GM12878 (cell line): ENCODE measurements around the gene KLHL3. TPM values are rescaled to one million over a fixed set of nuclear protein-coding genes. Genes with fewer than 3 reads are reported as not detected.

Experiments used
- ATAC-seq: fragments of 200-7000 bp; cut with Tn5 transposase; 3 replicates; pipeline ENCODE4 v1.9.1; 2020; ENCODE audit warnings: mild to moderate bottlenecking, moderate library complexity
- BruUV-seq: library from RNA; stranded (reverse); fragments of 400-500 nt; replicated peaks from 2 replicates; lab custom pipeline; 2021; lab: Mats Ljungman, UMichigan
- CTCF ChIA-PET: fragments of 300-600 bp; sonication (Branson Sonifier 250); formaldehyde crosslinking; extraction: SDS; loops from one replicate; lab custom pipeline; 2021; ENCODE audit warnings: inconsistent platforms; lab: Yijun Ruan, JAX
- POLR2A ChIA-PET: fragments of 350-600 bp; formaldehyde crosslinking; extraction: SDS; loops from one replicate; lab custom pipeline; 2021; ENCODE audit warnings: inconsistent platforms; lab: Charles Lee
- RAD21 ChIA-PET: fragments of 300-600 bp; sonication (Branson Sonifier 250); formaldehyde crosslinking; loops from one replicate; lab custom pipeline; 2023; ENCODE audit warnings: antibody characterized with exemption; ENCODE audit not compliant: unreplicated experiment; lab: Charles Lee
- SMC1A ChIA-PET: fragments of 300-600 bp; sonication (Branson Sonifier 250); formaldehyde crosslinking; loops from one replicate; lab custom pipeline; 2023; ENCODE audit not compliant: unreplicated experiment, uncharacterized antibody; lab: Charles Lee
- DNase-seq: peaks from one replicate; pipeline ENCODE4 v3.0.0-alpha.2; 2011; ENCODE audit warnings: low read depth, low spot score
- FAIRE-seq: peaks from 3 replicates; lab custom pipeline; 2011; peaks lifted over from hg19 to GRCh38; lab: Jason Lieb, UNC
- H2AFZ ChIP-seq: 2 replicates; pipeline ENCODE4 v1.6.0; 2011; ENCODE audit warnings: low read depth, low read length, control low read depth; ENCODE audit not compliant: control insufficient read depth
- H3K27ac ChIP-seq: 2 replicates; pipeline ENCODE4 v1.5.1; 2011; ENCODE audit warnings: control low read depth; ENCODE audit not compliant: control insufficient read depth, insufficient read depth
- H3K27me3 ChIP-seq, 2 experiments: replicated peaks in 1 of 2; 2 replicates each; pipeline versions ENCODE4 v1.6.0 to v1.6.1; 2011; ENCODE audit warnings: low read length in 1 of 2; ENCODE audit not compliant: control insufficient read depth in 2 of 2, insufficient read depth in 2 of 2
- H3K36me3 ChIP-seq, 2 experiments: 2 replicates each; pipeline ENCODE4 v1.5.1; 2011; ENCODE audit warnings: low read length in 1 of 2; ENCODE audit not compliant: control insufficient read depth in 2 of 2, insufficient read depth in 2 of 2
- H3K4me1 ChIP-seq: 2 replicates; pipeline ENCODE4 v1.6.1; 2011; ENCODE audit warnings: mild to moderate bottlenecking, low read length, moderate library complexity, mixed read lengths; ENCODE audit not compliant: control insufficient read depth, insufficient read depth
- H3K4me2 ChIP-seq: 2 replicates; pipeline ENCODE4 v1.6.0; 2011; ENCODE audit warnings: control low read depth; ENCODE audit not compliant: control insufficient read depth, insufficient read depth
- H3K4me3 ChIP-seq: fragments of 200-600 bp; sonication (generic); 2 replicates; pipeline ENCODE4 v1.5.1; 2016
- H3K79me2 ChIP-seq: 2 replicates; pipeline ENCODE4 v1.6.0; 2011; ENCODE audit warnings: low read length; ENCODE audit not compliant: control insufficient read depth, insufficient read depth
- H3K9ac ChIP-seq: 2 replicates; pipeline ENCODE4 v1.8.0; 2011; ENCODE audit warnings: low read length, control low read depth, mixed read lengths; ENCODE audit not compliant: control insufficient read depth, insufficient read depth
- H3K9me3 ChIP-seq: replicated peaks from 3 replicates; pipeline ENCODE4 v1.5.1; 2011; ENCODE audit warnings: mild to moderate bottlenecking, low read length; ENCODE audit not compliant: control insufficient read depth, insufficient read depth
- H4K20me1 ChIP-seq: 2 replicates; pipeline ENCODE4 v1.6.0; 2011; ENCODE audit not compliant: control insufficient read depth, insufficient read depth
- ATF7 ChIP-seq: fragments of 450-650 bp; IDR thresholded peaks from 2 replicates; pipeline ENCODE4 v1.6.1; 2016; ENCODE audit warnings: low read depth, mild to moderate bottlenecking
- CHD1 ChIP-seq: IDR thresholded peaks from 2 replicates; pipeline ENCODE4 v1.6.1; 2012; ENCODE audit warnings: low read depth, low read length, improper control_type of control experiment
- NFXL1 ChIP-seq: fragments of 450-650 bp; IDR thresholded peaks from 2 replicates; pipeline ENCODE4 v1.6.1; 2017; ENCODE audit warnings: antibody characterized with exemption, mild to moderate bottlenecking, borderline replicate concordance
- PML ChIP-seq: IDR thresholded peaks from 2 replicates; pipeline ENCODE4 v1.6.1; 2012; ENCODE audit warnings: low read length, inconsistent platforms
- POLR2A ChIP-seq: IDR thresholded peaks from 2 replicates; pipeline ENCODE4 v1.6.1; 2011; ENCODE audit warnings: low read depth, mild to moderate bottlenecking, low read length
- REST ChIP-seq: IDR thresholded peaks from 2 replicates; pipeline ENCODE4 v1.6.1; 2012; ENCODE audit warnings: mild to moderate bottlenecking, low read depth, low read length
- YY1 ChIP-seq: IDR thresholded peaks from 2 replicates; pipeline ENCODE4 v1.6.1; 2011; ENCODE audit warnings: low read depth, mild to moderate bottlenecking, low read length
- ZBTB4 ChIP-seq: fragments of 450-650 bp; formaldehyde crosslinking; IDR thresholded peaks from 2 replicates; pipeline ENCODE4 v1.4.0; 2022; ENCODE audit warnings: mild to moderate bottlenecking, moderate library complexity
- WGBS: methylation state at CpG from one replicate; pipeline ENCODE4 v1.1.6; 2016; ENCODE audit warnings: low lambda C conversion rate; ENCODE audit not compliant: insufficient replicate concordance, insufficient coverage; ENCODE audit errors: missing lambda C conversion rate; 5-methylcytosine and 5-hydroxymethylcytosine counted together
- in situ Hi-C: fragments of 300-500 bp; cut with MboI; formaldehyde crosslinking; loops from 9 replicates; pipeline ENCODE4 v1.14.3; 2018; ENCODE audit warnings: mixed read lengths
- intact Hi-C: fragments of 100-400 bp; cut with micrococcal nuclease; formaldehyde crosslinking; loops from one replicate; pipeline ENCODE4 v1.14.2; 2022; ENCODE audit not compliant: unreplicated experiment
- polyA plus RNA-seq, 11 experiments: library from polyadenylated mRNA; depleted of rRNA in 4 of 11; unstranded in 6 of 11; stranded (reverse) in 5 of 11; fragments of >200 nt; fragmentation: Nextera tagmentation in 4 of 11; fragmentation: Illumina TruSeq in 1 of 11; extraction: Ambion mirVana in 4 of 11; extraction: Trizol in 1 of 11; gene quantifications; 1 replicate in 1 of 11; 2 replicates in 10 of 11; pipeline versions ENCODE4 v1.2.1 to v1.2.3, GENCODE V29; 2011 to 2016; ENCODE audit warnings: inconsistent platforms in 2 of 11, missing spikeins in 2 of 11, low read depth in 1 of 11
- total RNA-seq, 4 experiments: library from RNA; depleted of rRNA in 3 of 4; stranded (reverse); fragments of >200 nt in 3 of 4; fragmentation: Illumina TruSeq in 1 of 4; extraction: Trizol in 1 of 4; gene quantifications; 2 replicates each; pipeline versions ENCODE4 v1.2.1 to v1.2.3, GENCODE V29; 2013 to 2021

Gene KLHL3
- total and polyA plus RNA-seq, 10 of the 15 experiments (the other 5 are each of a cell fraction or from before 2014, with no cell fraction given): 1.7 to 11.7 (median 5.6) TPM

- intact Hi-C loops: no loop called here
- no peak for DNase-seq
- H3K79me2 ChIP-seq: no peaks in the 10 kb centered on the region
- H3K9ac ChIP-seq: no peak overlapping the region
- no peak overlapping the region for H2AFZ ChIP-seq
- FAIRE-seq: no peak
- no peak overlapping the region for H3K27ac ChIP-seq
- H3K9me3 ChIP-seq: no peaks in the 10 kb centered on the region
- RAD21 ChIA-PET: no interaction called here
- H3K4me3 ChIP-seq: no peak overlapping the region
- TF ChIP-seq REST: peak; percentile 81
- TF ChIP-seq CHD1: no peak
- TF ChIP-seq, all 136 proteins: peak for 1
- Histone ChIP-seq H3K4me1 (no peaks in the 10 kb centered on the region), H3K36me3 (no peaks in the 10 kb centered on the region), H3K4me2 (no peak overlapping the region), H3K27me3 (no peaks in the 10 kb centered on the region; a peak in 1 of 4 replicates), H4K20me1 (no peaks in the 10 kb centered on the region)
- no TSS peak for BruUV-seq
- in situ Hi-C loops: no loop called here
- CTCF ChIA-PET: no interaction called here
- no peak for ATAC-seq
- POLR2A ChIA-PET: no interaction called here
- WGBS: 2% methylated on average over 2 of the region's 2 CpGs
- SMC1A ChIA-PET: interaction anchor here (1.5 kb wide), 1 partner anchor 10 kb away, joined by 3 read pairs; no protein-coding TSS in a partner anchor
Observed at GRCh38 chr5:137594717-137595116, 141.2 kb downstream of the KLHL3 start.

- CTCF ChIA-PET: no interaction called here
- Histone ChIP-seq H3K27ac (no peak overlapping the region), H3K79me2 (no peaks in the 10 kb centered on the region), H3K9me3 (no peaks in the 10 kb centered on the region), H3K4me3 (no peak overlapping the region), H3K9ac (no peak overlapping the region), H4K20me1 (no peaks in the 10 kb centered on the region), H3K4me1 (no peaks in the 10 kb centered on the region)
- FAIRE-seq: no peak
- no peak for ATAC-seq
- RAD21 ChIA-PET: no interaction called here
- WGBS: 64% methylated on average over 3 of the region's 3 CpGs
- no TSS peak for BruUV-seq
- intact Hi-C loops: no loop called here
- POLR2A ChIA-PET: no interaction called here
- TF ChIP-seq POLR2A (no peak), NFXL1 (no peak), YY1 (no peak), PML (no peak), ZBTB4 (CRISPR knock-in tag) (no peak), ATF7 (no peak)
- TF ChIP-seq, all 136 proteins: peak for 0
- Histone ChIP-seq H2AFZ (no peak overlapping the region), H3K4me2 (no peak overlapping the region), H3K27me3 (peaks cover 0 to 2% of the 10 kb centered on the region in 2 experiments; a peak in 3 of 4 replicates), H3K36me3 (no peaks in the 10 kb centered on the region)
- in situ Hi-C loops: no loop called here
- SMC1A ChIA-PET: no interaction called here
- DNase-seq: no peak
Observed at GRCh38 chr5:137592317-137592716, 143.6 kb downstream of the KLHL3 start.
